ENCODE results near the gene FUBP3. TPM values are rescaled to one million over a fixed set of nuclear protein-coding genes. Genes with fewer than 3 reads are reported as not detected.

The FUBP3 gene
- total and polyA plus RNA-seq, 4 donors, result 22.9 to 44.6 (median 35.1) TPM

GRCh38 chr9:130543859-130544258 is 35.5 kb upstream of the FUBP3 start:
- WGBS, 2 donors, result 58% methylated on average over 6 of the region's 6 CpGs
- no peak for TF ChIP-seq CTCF (IDR thresholded peaks at IDR 0.05; ENCODE audit: control extremely low read depth, extremely low read depth)
- no peak for DNase-seq
- ATAC-seq (ENCODE audit: insufficient read depth, low FRiP score), result no peak
- Histone ChIP-seq H3K9ac (ENCODE audit: insufficient read depth in 1 of 2, low read length in 2 of 2) (no peak overlapping the region), H3K36me3 (ENCODE audit: control insufficient read depth in 4 of 4, insufficient read depth in 4 of 4, low read length in 4 of 4) (no peaks in the 10 kb centered on the region), H3K9me3 (ENCODE audit: control insufficient read depth in 4 of 4, insufficient read depth in 3 of 4, low read length in 3 of 4) (no peaks in the 10 kb centered on the region), H3K27me3 (ENCODE audit: control insufficient read depth in 3 of 3, insufficient read depth in 3 of 3, low read length in 2 of 3) (peaks cover 0 to 23% (median 7%) of the 10 kb centered on the region in 3 donors), H3K27ac (ENCODE audit: low read depth in 1 of 2, low read length in 1 of 2) (no peak overlapping the region), H3K4me3 (no peak overlapping the region), H3K4me1 (ENCODE audit: control insufficient read depth in 5 of 5, insufficient read depth in 5 of 5, low read length in 5 of 5) (no peaks in the 10 kb centered on the region)

- Histone ChIP-seq H3K27ac (ENCODE audit: low read depth in 1 of 2, low read length in 1 of 2) (no peak overlapping the region), H3K9ac (ENCODE audit: insufficient read depth in 1 of 2, low read length in 2 of 2) (no peak overlapping the region), H3K9me3 (ENCODE audit: control insufficient read depth in 4 of 4, insufficient read depth in 3 of 4, low read length in 3 of 4) (peaks cover 0 to 3% (median 0%) of the 10 kb centered on the region in 4 donors), H3K4me3 (no peak overlapping the region), H3K36me3 (ENCODE audit: control insufficient read depth in 4 of 4, insufficient read depth in 4 of 4, low read length in 4 of 4) (no peaks in the 10 kb centered on the region), H3K4me1 (ENCODE audit: control insufficient read depth in 5 of 5, insufficient read depth in 5 of 5, low read length in 5 of 5) (no peaks in the 10 kb centered on the region), H3K27me3 (ENCODE audit: control insufficient read depth in 3 of 3, insufficient read depth in 3 of 3, low read length in 2 of 3) (peaks cover 0 to 20% (median 6%) of the 10 kb centered on the region in 3 donors)
- TF ChIP-seq CTCF (IDR thresholded peaks at IDR 0.05; ENCODE audit: control extremely low read depth, extremely low read depth), result no peak
- DNase-seq (no peak), ATAC-seq (ENCODE audit: insufficient read depth, low FRiP score) (no peak)
- WGBS, 2 donors, result 54 to 65% methylated on average over 9 of the region's 9 CpGs
Measured at GRCh38 chr9:130544364-130544763, 35.0 kb upstream of the FUBP3 start.

- ATAC-seq (ENCODE audit: insufficient read depth, low FRiP score), result no peak
- H3K27ac ChIP-seq (ENCODE audit: low read depth in 1 of 2, low read length in 1 of 2), result no peak overlapping the region
Measured at GRCh38 chr9:130548103-130548502, 31.3 kb upstream of the FUBP3 start.

More at GRCh38 chr9:130548103-130548502, 31.3 kb upstream of the FUBP3 start:
- H3K4me3 ChIP-seq, result no peak overlapping the region
- H3K9ac ChIP-seq (ENCODE audit: insufficient read depth in 1 of 2, low read length in 2 of 2), result no peak overlapping the region
- no peaks in the 10 kb centered on the region for H3K36me3 ChIP-seq (ENCODE audit: control insufficient read depth in 4 of 4, insufficient read depth in 4 of 4, low read length in 4 of 4)
- no peaks in the 10 kb centered on the region for H3K27me3 ChIP-seq (ENCODE audit: control insufficient read depth in 3 of 3, insufficient read depth in 3 of 3, low read length in 2 of 3)
- WGBS, 2 donors, result 70 to 79% methylated on average over 6 of the region's 6 CpGs
- DNase-seq, result no peak
- TF ChIP-seq CTCF (IDR thresholded peaks at IDR 0.05; ENCODE audit: control extremely low read depth, extremely low read depth), result no peak
- H3K4me1 ChIP-seq (ENCODE audit: control insufficient read depth in 5 of 5, insufficient read depth in 5 of 5, low read length in 5 of 5), result no peaks in the 10 kb centered on the region
- H3K9me3 ChIP-seq (ENCODE audit: control insufficient read depth in 4 of 4, insufficient read depth in 3 of 4, low read length in 3 of 4), result peaks cover 0 to 6% (median 0%) of the 10 kb centered on the region in 4 donors
